Choroid plexus epithelial cell (primary cell): Measurements from ENCODE around the gene RBM10.

Experiments used
- DNase-seq: peaks from one replicate; pipeline ENCODE4 v3.0.0-alpha.2; 2010; ENCODE audit warnings: low read depth
- H3K4me3 ChIP-seq: 2 replicates; pipeline ENCODE4 v1.5.1; 2011; ENCODE audit warnings: low read depth, mild to moderate bottlenecking, control low read depth, low read length, moderate library complexity
- CTCF ChIP-seq: conservative IDR thresholded peaks from 2 replicates; pipeline ENCODE4 v1.5.1; 2011; ENCODE audit warnings: low read depth, mild to moderate bottlenecking, control low read depth, inconsistent platforms, low read length, moderate library complexity

RBM10 gene

GRCh38 chrX:47234583-47234982 lies 89.6 kb downstream of the RBM10 start:
- no peak for DNase-seq
- TF ChIP-seq CTCF: no peak
- H3K4me3 ChIP-seq: peak overlapping the region; percentile 60

DNA sequence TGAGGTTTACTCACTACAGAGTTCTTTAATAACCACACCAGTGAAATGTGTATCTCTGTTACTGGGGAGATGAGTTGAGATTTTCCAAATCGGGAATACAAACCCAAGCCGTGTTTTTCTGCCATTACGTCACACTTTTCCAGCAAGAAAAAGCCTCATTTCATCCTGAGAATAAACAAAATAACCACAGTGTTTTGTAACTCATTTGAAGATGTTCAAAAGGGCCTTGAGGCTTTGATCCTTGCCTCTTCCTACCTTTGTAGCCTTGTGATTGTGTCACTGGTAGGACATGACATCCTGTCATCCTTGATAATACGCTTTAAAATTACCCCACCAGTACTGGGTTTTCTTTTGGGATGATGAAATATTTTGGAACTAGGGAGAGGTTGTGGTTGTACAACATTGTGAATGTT lies 90.7 kb downstream of the RBM10 start:
- no peak overlapping the region for H3K4me3 ChIP-seq
- TF ChIP-seq CTCF: no peak
- DNase-seq: peak; percentile 51
